Caco-2 (cell line): ENCODE results near the gene SFSWAP. TPM values are rescaled to one million over a fixed set of nuclear protein-coding genes. Genes with fewer than 3 reads are reported as not detected.

Experiments used
- BruUV-seq: library from RNA; stranded (reverse); fragments of 400-500 nt; replicated peaks from 2 replicates; lab custom pipeline; 2021; lab: Mats Ljungman, UMichigan
- CTCF ChIA-PET: fragments of 300-600 bp; sonication (Branson Sonifier 250); formaldehyde crosslinking; loops from one replicate; lab custom pipeline; 2022; ENCODE audit warnings: antibody characterized with exemption; lab: Charles Lee
- POLR2A ChIA-PET: fragments of 300-600 bp; sonication (Branson Sonifier 250); formaldehyde crosslinking; loops from one replicate; lab custom pipeline; 2022; ENCODE audit warnings: antibody characterized with exemption; lab: Charles Lee
- DNase-seq, 2 experiments: peaks; one replicate each; pipeline versions ENCODE4 v3.0.0 to v3.0.0-alpha.2; 2020 to 2022
- H3K27me3 ChIP-seq: replicated peaks from 2 replicates; pipeline ENCODE4 v1.6.0; 2011; ENCODE audit warnings: low read length; ENCODE audit not compliant: control insufficient read depth, insufficient read depth
- H3K36me3 ChIP-seq: 2 replicates; pipeline ENCODE4 v1.5.1; 2011; ENCODE audit warnings: low read length; ENCODE audit not compliant: control insufficient read depth, insufficient read depth
- H3K4me1 ChIP-seq: fragments of 250-450 bp; sonication (Bioruptor Pico); 2 replicates; pipeline ENCODE4 v1.5.1; 2020; ENCODE audit warnings: mild to moderate bottlenecking
- H3K4me3 ChIP-seq: 2 replicates; pipeline ENCODE4 v1.5.1; 2011; ENCODE audit warnings: low read depth, mild to moderate bottlenecking, control low read depth, low read length
- H3K9me3 ChIP-seq: fragments of 250-450 bp; sonication (Bioruptor Pico); 2 replicates; pipeline ENCODE4 v1.5.1; 2020; ENCODE audit warnings: mild to moderate bottlenecking, moderate library complexity
- H3K27ac Mint-ChIP-seq: one replicate; pipeline ENCODE4 v1.8.0; 2022; ENCODE audit warnings: mixed read lengths; ENCODE audit not compliant: unreplicated experiment
- H3K27me3 Mint-ChIP-seq: one replicate; pipeline ENCODE4 v1.8.0; 2022; ENCODE audit warnings: mixed read lengths; ENCODE audit not compliant: insufficient read depth, unreplicated experiment
- H3K36me3 Mint-ChIP-seq: one replicate; pipeline ENCODE4 v1.8.0; 2022; ENCODE audit warnings: mild to moderate bottlenecking, mixed read lengths; ENCODE audit not compliant: insufficient read depth, unreplicated experiment
- H3K4me1 Mint-ChIP-seq: one replicate; pipeline ENCODE4 v1.8.0; 2022; ENCODE audit warnings: low read depth, mixed read lengths; ENCODE audit not compliant: unreplicated experiment
- H3K4me3 Mint-ChIP-seq: one replicate; pipeline ENCODE4 v1.8.0; 2022; ENCODE audit warnings: mild to moderate bottlenecking, moderate library complexity, mixed read lengths; ENCODE audit not compliant: unreplicated experiment
- H3K9me3 Mint-ChIP-seq: one replicate; pipeline ENCODE4 v1.8.0; 2022; ENCODE audit warnings: mixed read lengths; ENCODE audit not compliant: unreplicated experiment
- CTCF ChIP-seq, 2 experiments: fragments of 200-600 bp in 1 of 2; IDR thresholded peaks; 1 replicate in 1 of 2; 2 replicates in 1 of 2; pipeline versions ENCODE4 v1.5.1 to v1.8.0; 2011 to 2022; ENCODE audit warnings: antibody characterized with exemption in 1 of 2, control low read depth in 1 of 2, inconsistent platforms in 1 of 2, low read depth in 1 of 2, low read length in 1 of 2, mild to moderate bottlenecking in 1 of 2, moderate library complexity in 1 of 2; ENCODE audit not compliant: insufficient read depth in 1 of 2, severe bottlenecking in 1 of 2, unreplicated experiment in 1 of 2
- intact Hi-C: fragments of 100-400 bp; cut with micrococcal nuclease; formaldehyde crosslinking; loops from one replicate; pipeline ENCODE4 v1.10.0; 2022; ENCODE audit not compliant: unreplicated experiment
- total RNA-seq: library from RNA; stranded (reverse); gene quantifications from 2 replicates; pipeline ENCODE4 v1.2.3, GENCODE V29; 2022

SFSWAP gene
- total RNA-seq, 1 experiment from 2014 or later, result 42.3 TPM

- Histone ChIP-seq H3K4me1 (no peaks in the 10 kb centered on the region), H3K36me3 (no peaks in the 10 kb centered on the region), H3K4me3 (no peak overlapping the region), H3K27me3 (no peaks in the 10 kb centered on the region), H3K9me3 (no peaks in the 10 kb centered on the region)
- Mint-ChIP-seq H3K27ac (no peak overlapping the region), H3K27me3 (no peaks in the 10 kb centered on the region), H3K4me3 (no peak overlapping the region), H3K9me3 (no peaks in the 10 kb centered on the region), H3K4me1 (no peaks in the 10 kb centered on the region), H3K36me3 (peaks cover 41% of the 10 kb centered on the region)
- no peak for DNase-seq
- CTCF ChIA-PET, result no interaction called here
- POLR2A ChIA-PET, result no interaction called here
- BruUV-seq, result no TSS peak
- intact Hi-C loops, result no loop called here
- no peak for TF ChIP-seq CTCF (IDR thresholded peaks at IDR 0.05; ENCODE audit: insufficient read depth in 1 of 2, low read depth in 1 of 2, low read length in 1 of 2, severe bottlenecking in 1 of 2, unreplicated experiment in 1 of 2)
Observed at GRCh38 chr12:131784909-131785762, 74.2 kb downstream of the SFSWAP start.

- BruUV-seq, result no TSS peak
- peaks cover 44% of the 10 kb centered on the region for H3K36me3 Mint-ChIP-seq
- H3K27me3 Mint-ChIP-seq, result no peaks in the 10 kb centered on the region
- Histone ChIP-seq H3K4me3 (no peak overlapping the region), H3K36me3 (no peaks in the 10 kb centered on the region), H3K27me3 (no peaks in the 10 kb centered on the region), H3K4me1 (no peaks in the 10 kb centered on the region), H3K9me3 (no peaks in the 10 kb centered on the region)
- intact Hi-C loops, result no loop called here
- no peak for DNase-seq
- TF ChIP-seq CTCF (IDR thresholded peaks at IDR 0.05; ENCODE audit: insufficient read depth in 1 of 2, low read depth in 1 of 2, low read length in 1 of 2, severe bottlenecking in 1 of 2, unreplicated experiment in 1 of 2), result no peak
- ChIA-PET CTCF (no interaction called here), POLR2A (no interaction called here)
- no peaks in the 10 kb centered on the region for H3K9me3 Mint-ChIP-seq
- no peaks in the 10 kb centered on the region for H3K4me1 Mint-ChIP-seq
- H3K4me3 Mint-ChIP-seq, result no peak overlapping the region
- H3K27ac Mint-ChIP-seq, result no peak overlapping the region
Observed at GRCh38 chr12:131785763-131786330, 75.0 kb downstream of the SFSWAP start.

GRCh38 chr12:131786331-131786730, 75.4 kb downstream of the SFSWAP start:
- Mint-ChIP-seq H3K9me3 (no peaks in the 10 kb centered on the region), H3K4me3 (no peak overlapping the region), H3K27me3 (no peaks in the 10 kb centered on the region), H3K36me3 (peaks cover 49% of the 10 kb centered on the region), H3K27ac (no peak overlapping the region), H3K4me1 (no peaks in the 10 kb centered on the region)
- Histone ChIP-seq H3K36me3 (no peaks in the 10 kb centered on the region), H3K27me3 (no peaks in the 10 kb centered on the region), H3K9me3 (no peaks in the 10 kb centered on the region), H3K4me1 (no peaks in the 10 kb centered on the region), H3K4me3 (no peak overlapping the region)
- no peak for TF ChIP-seq CTCF (IDR thresholded peaks at IDR 0.05; ENCODE audit: insufficient read depth in 1 of 2, low read depth in 1 of 2, low read length in 1 of 2, severe bottlenecking in 1 of 2, unreplicated experiment in 1 of 2)
- intact Hi-C loops, result no loop called here
- POLR2A ChIA-PET, result no interaction called here
- DNase-seq, result no peak
- CTCF ChIA-PET, result no interaction called here
- BruUV-seq, result no TSS peak
